Peyer's patch (tissue), 4 donors: ENCODE results near the gene CDCP2. TPM values are rescaled to one million over a fixed set of nuclear protein-coding genes. Genes with fewer than 3 reads are reported as not detected.

Experiments used
- DNase-seq, 3 donors: peaks; one replicate each; pipeline ENCODE4 v3.0.0-alpha.2; 2017 to 2019
- H3K27ac ChIP-seq, 4 donors: fragments of 200-600 bp; sonication (generic); one replicate each; pipeline ENCODE4 v1.5.1; 2016 to 2019
- H3K27me3 ChIP-seq, 2 donors: fragments of 200-600 bp; sonication (generic); one replicate each; pipeline ENCODE4 v1.5.1; 2019
- H3K36me3 ChIP-seq, 3 donors: fragments of 200-600 bp; sonication (generic); one replicate each; pipeline ENCODE4 v1.5.1; 2016 to 2019
- H3K4me1 ChIP-seq, 4 donors: fragments of 200-600 bp; sonication (generic); one replicate each; pipeline ENCODE4 v1.5.1; 2016 to 2019
- H3K4me3 ChIP-seq, 4 donors: fragments of 200-600 bp; sonication (generic); 1 replicate in 3 of 4; 2 replicates in 1 of 4; pipeline ENCODE4 v1.5.1; 2016 to 2019; ENCODE audit warnings: mild to moderate bottlenecking in 1 of 4
- H3K9me3 ChIP-seq, 4 donors: fragments of 200-600 bp; sonication (generic); one replicate each; pipeline ENCODE4 v1.5.1; 2016 to 2019; ENCODE audit warnings: mild to moderate bottlenecking in 1 of 4
- CTCF ChIP-seq, 6 experiments: fragments of 450-650 bp in 4 of 6; fragments of 200-600 bp in 2 of 6; sonication (generic) in 1 of 6; IDR thresholded peaks; one replicate each; pipeline ENCODE4 v1.5.1; 2017 to 2019; ENCODE audit warnings: antibody characterized with exemption in 6 of 6, mild to moderate bottlenecking in 3 of 6, moderate library complexity in 1 of 6
- POLR2A ChIP-seq, 2 donors: fragments of 450-650 bp; IDR thresholded peaks; one replicate each; pipeline ENCODE4 v1.5.1; 2017; ENCODE audit warnings: antibody characterized with exemption in 2 of 2, mild to moderate bottlenecking in 2 of 2, moderate library complexity in 2 of 2
- total RNA-seq, 4 donors: library from RNA; depleted of rRNA; stranded (reverse); fragments of >200 nt; gene quantifications; one replicate each; pipeline ENCODE4 v1.1.0, GENCODE V29; 2016

The CDCP2 gene
- total RNA-seq, 4 donors from 2014 or later: not detected

- DNase-seq: no peak
- Histone ChIP-seq H3K4me1 (no peaks in the 10 kb centered on the region), H3K27ac (no peak overlapping the region), H3K36me3 (no peaks in the 10 kb centered on the region), H3K4me3 (no peak overlapping the region), H3K9me3 (no peaks in the 10 kb centered on the region), H3K27me3 (no peaks in the 10 kb centered on the region)
- TF ChIP-seq POLR2A (IDR thresholded peaks at IDR 0.05) (no peak), CTCF (IDR thresholded peaks at IDR 0.05) (no peak)
Observed at GRCh38 chr1:54103414-54103813, 49.4 kb downstream of the CDCP2 start.

GRCh38 chr1:54100500-54100899 lies 52.3 kb downstream of the CDCP2 start:
- H3K27me3 ChIP-seq: no peaks in the 10 kb centered on the region
- H3K36me3 ChIP-seq: peaks cover 0 to 3% (median 0%) of the 10 kb centered on the region in 3 donors
- TF ChIP-seq CTCF (IDR thresholded peaks at IDR 0.05) (no peak), POLR2A (IDR thresholded peaks at IDR 0.05) (no peak)
- H3K9me3 ChIP-seq: no peaks in the 10 kb centered on the region
- peaks cover 0 to 2% (median 0%) of the 10 kb centered on the region in 4 donors for H3K4me1 ChIP-seq
- no peak overlapping the region for H3K4me3 ChIP-seq
- DNase-seq: no peak
- H3K27ac ChIP-seq: no peak overlapping the region

- H3K4me3 ChIP-seq: no peak overlapping the region
- TF ChIP-seq CTCF (IDR thresholded peaks at IDR 0.05): no peak
- TF ChIP-seq POLR2A (IDR thresholded peaks at IDR 0.05): no peak
- no peaks in the 10 kb centered on the region for H3K27me3 ChIP-seq
- H3K4me1 ChIP-seq: peaks cover 0 to 10% (median 0%) of the 10 kb centered on the region in 4 donors
- DNase-seq: no peak
- peaks cover 0 to 3% (median 0%) of the 10 kb centered on the region in 3 donors for H3K36me3 ChIP-seq
- H3K27ac ChIP-seq: no peak overlapping the region
- no peaks in the 10 kb centered on the region for H3K9me3 ChIP-seq
Observed at GRCh38 chr1:54099061-54099610, 53.7 kb downstream of the CDCP2 start.

GRCh38 chr1:54096877-54097240 lies 55.9 kb downstream of the CDCP2 start:
- Histone ChIP-seq H3K36me3 (peaks cover 0 to 3% (median 0%) of the 10 kb centered on the region in 3 donors), H3K27me3 (no peaks in the 10 kb centered on the region), H3K4me1 (peaks cover 0 to 18% (median 0%) of the 10 kb centered on the region in 4 donors), H3K4me3 (no peak overlapping the region), H3K27ac (no peak overlapping the region), H3K9me3 (no peaks in the 10 kb centered on the region)
- no peak for TF ChIP-seq CTCF (IDR thresholded peaks at IDR 0.05)
- no peak for TF ChIP-seq POLR2A (IDR thresholded peaks at IDR 0.05)
- no peak for DNase-seq

- TF ChIP-seq CTCF (IDR thresholded peaks at IDR 0.05): no peak
- no peak for TF ChIP-seq POLR2A (IDR thresholded peaks at IDR 0.05)
- Histone ChIP-seq H3K4me3 (no peak overlapping the region), H3K36me3 (peaks cover 0 to 3% (median 0%) of the 10 kb centered on the region in 3 donors), H3K27me3 (no peaks in the 10 kb centered on the region), H3K9me3 (no peaks in the 10 kb centered on the region), H3K27ac (peak overlapping the region in 1 of 4 donors; percentile 59), H3K4me1 (peaks cover 0 to 18% (median 0%) of the 10 kb centered on the region in 4 donors)
- no peak for DNase-seq
Observed at GRCh38 chr1:54096227-54096876, 56.4 kb downstream of the CDCP2 start.
